ENCODE data around the gene EXOC4.

DNA sequence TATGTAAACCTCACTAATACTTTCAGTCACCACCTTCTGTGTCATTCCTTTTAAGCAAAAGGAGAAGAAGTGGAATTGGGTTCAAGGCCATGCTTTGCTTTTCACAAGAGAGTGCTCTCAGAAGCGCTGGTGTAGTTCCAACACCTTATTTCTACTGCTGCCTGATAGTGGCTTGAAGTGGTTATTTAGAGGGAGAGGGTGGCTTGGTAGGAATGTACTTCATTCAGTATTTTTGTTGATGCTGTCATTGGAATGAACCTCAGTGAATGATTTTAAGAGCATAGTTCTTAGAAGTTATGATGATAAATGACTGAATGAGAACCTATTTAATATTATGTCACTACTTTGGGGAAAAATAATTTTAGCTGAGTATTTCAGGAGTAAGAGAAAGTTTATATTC lies 396.7 kb downstream of the EXOC4 start:
- no peak for TF ChIP-seq CTCF (IDR thresholded peaks at IDR 0.05)
- no peak for TF ChIP-seq POLR2A (IDR thresholded peaks at IDR 0.05)

Measured in lower leg skin (tissue), 3 donors.